ENCODE measurements around the gene RSPH3. TPM values are rescaled to one million over a fixed set of nuclear protein-coding genes. Genes with fewer than 3 reads are reported as not detected.

RSPH3 gene
- total RNA-seq, 2 donors from 2014 or later = 6.1 to 6.3 TPM

DNA sequence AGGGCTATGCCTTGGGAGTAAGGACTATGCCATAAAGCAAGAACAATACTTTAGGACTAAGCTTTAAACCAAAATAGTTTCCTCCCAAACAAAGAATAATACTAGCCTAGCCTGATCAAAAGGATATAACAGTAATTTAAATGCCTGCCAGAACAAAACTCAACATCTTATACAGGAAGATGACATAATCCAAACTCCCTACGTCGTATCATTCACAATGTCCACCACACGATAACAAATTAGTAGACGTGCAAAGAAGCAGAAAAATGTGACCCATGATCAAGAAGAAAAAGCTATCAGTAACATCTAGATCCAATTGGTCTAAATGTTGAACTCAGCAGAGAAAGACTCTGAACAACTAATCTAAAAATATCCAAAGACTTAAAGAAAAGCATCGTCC, 65.8 kb downstream of the RSPH3 start:
- no peak for ATAC-seq (replicated peaks in 1 of 2)
- H3K27me3 Mint-ChIP-seq (ENCODE audit: low read depth) = peaks cover 16% of the 10 kb centered on the region
- H3K4me3 Mint-ChIP-seq = no peak overlapping the region
- H3K27ac Mint-ChIP-seq = no peak overlapping the region
- H3K36me3 Mint-ChIP-seq (ENCODE audit: insufficient read depth in 2 of 2) = no peaks in the 10 kb centered on the region
- peaks cover under 1% of the 10 kb centered on the region for H3K4me1 Mint-ChIP-seq (ENCODE audit: low read depth)
- DNase-seq = no peak
- H3K9me3 Mint-ChIP-seq = no peaks in the 10 kb centered on the region

DNA sequence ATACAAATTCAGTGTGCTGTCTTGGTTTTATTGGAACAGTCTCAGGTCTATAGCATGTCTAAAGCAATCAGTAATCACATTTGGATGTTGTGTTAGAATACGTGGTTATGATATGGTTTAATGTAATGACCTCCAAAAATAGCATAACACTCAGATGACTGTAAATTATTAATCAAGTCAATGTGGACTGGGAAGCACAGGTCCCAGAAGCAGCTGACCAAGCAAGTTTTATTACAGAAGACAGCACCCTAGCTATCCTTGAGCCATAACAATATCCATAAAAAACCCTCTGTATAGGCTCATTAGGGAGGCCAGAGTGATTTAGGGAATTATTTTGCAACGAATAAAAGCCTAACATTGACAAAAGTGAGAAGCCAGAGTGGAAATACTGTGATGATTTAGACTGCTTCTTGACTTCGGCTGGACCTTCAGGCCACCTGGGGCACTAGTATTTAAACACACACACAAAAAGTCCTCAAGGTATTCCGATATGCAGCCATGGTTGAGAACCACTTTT, 66.9 kb downstream of the RSPH3 start:
- ATAC-seq (replicated peaks in 1 of 2) = no peak
- no peak overlapping the region for H3K27ac Mint-ChIP-seq
- no peaks in the 10 kb centered on the region for H3K36me3 Mint-ChIP-seq (ENCODE audit: insufficient read depth in 2 of 2)
- peaks cover 9% of the 10 kb centered on the region for H3K27me3 Mint-ChIP-seq (ENCODE audit: low read depth)
- H3K9me3 Mint-ChIP-seq = no peaks in the 10 kb centered on the region
- no peak overlapping the region for H3K4me3 Mint-ChIP-seq
- DNase-seq = no peak
- no peaks in the 10 kb centered on the region for H3K4me1 Mint-ChIP-seq (ENCODE audit: low read depth)

DNA sequence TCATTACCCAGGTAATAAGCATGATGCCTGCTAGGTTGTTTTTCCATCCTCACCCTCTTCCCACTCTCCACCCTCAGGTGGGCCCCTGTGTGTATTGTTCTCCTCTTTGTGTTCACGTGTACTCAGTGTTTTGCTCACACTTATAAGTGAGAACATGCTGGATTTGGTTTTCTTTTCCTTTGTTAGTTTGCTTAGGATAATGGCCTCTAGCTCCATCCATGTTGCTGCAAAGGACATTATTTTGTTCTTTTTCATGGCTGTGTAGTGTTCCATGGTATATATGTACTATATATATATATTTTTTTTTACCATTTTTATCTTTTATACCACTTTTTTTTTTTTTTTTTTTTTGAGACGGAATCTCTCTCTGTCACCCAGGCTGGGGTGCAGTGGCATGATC, 71.9 kb downstream of the RSPH3 start:
- DNase-seq (no peak), ATAC-seq (replicated peaks in 1 of 2) (no peak)
- Mint-ChIP-seq H3K27me3 (ENCODE audit: low read depth) (no peaks in the 10 kb centered on the region), H3K27ac (no peak overlapping the region), H3K4me1 (ENCODE audit: low read depth) (no peaks in the 10 kb centered on the region), H3K9me3 (peaks cover 2% of the 10 kb centered on the region in 2 donors), H3K4me3 (no peak overlapping the region), H3K36me3 (ENCODE audit: insufficient read depth in 2 of 2) (no peaks in the 10 kb centered on the region)

GRCh38 chr6:158926414-158926813, 73.6 kb downstream of the RSPH3 start:
- Mint-ChIP-seq H3K27me3 (ENCODE audit: low read depth) (no peaks in the 10 kb centered on the region), H3K4me1 (ENCODE audit: low read depth) (no peaks in the 10 kb centered on the region), H3K4me3 (no peak overlapping the region), H3K36me3 (ENCODE audit: insufficient read depth in 2 of 2) (no peaks in the 10 kb centered on the region), H3K27ac (no peak overlapping the region), H3K9me3 (peaks cover 2% of the 10 kb centered on the region in 2 donors)
- DNase-seq (no peak), ATAC-seq (replicated peaks in 1 of 2) (no peak)

GRCh38 chr6:158924499-158925455, 75.2 kb downstream of the RSPH3 start:
- Mint-ChIP-seq H3K27me3 (ENCODE audit: low read depth) (no peaks in the 10 kb centered on the region), H3K9me3 (peaks cover 2% of the 10 kb centered on the region in 2 donors), H3K36me3 (ENCODE audit: insufficient read depth in 2 of 2) (no peaks in the 10 kb centered on the region), H3K4me3 (no peak overlapping the region), H3K4me1 (ENCODE audit: low read depth) (no peaks in the 10 kb centered on the region), H3K27ac (no peak overlapping the region)
- DNase-seq (no peak), ATAC-seq (replicated peaks in 1 of 2) (no peak)

DNA sequence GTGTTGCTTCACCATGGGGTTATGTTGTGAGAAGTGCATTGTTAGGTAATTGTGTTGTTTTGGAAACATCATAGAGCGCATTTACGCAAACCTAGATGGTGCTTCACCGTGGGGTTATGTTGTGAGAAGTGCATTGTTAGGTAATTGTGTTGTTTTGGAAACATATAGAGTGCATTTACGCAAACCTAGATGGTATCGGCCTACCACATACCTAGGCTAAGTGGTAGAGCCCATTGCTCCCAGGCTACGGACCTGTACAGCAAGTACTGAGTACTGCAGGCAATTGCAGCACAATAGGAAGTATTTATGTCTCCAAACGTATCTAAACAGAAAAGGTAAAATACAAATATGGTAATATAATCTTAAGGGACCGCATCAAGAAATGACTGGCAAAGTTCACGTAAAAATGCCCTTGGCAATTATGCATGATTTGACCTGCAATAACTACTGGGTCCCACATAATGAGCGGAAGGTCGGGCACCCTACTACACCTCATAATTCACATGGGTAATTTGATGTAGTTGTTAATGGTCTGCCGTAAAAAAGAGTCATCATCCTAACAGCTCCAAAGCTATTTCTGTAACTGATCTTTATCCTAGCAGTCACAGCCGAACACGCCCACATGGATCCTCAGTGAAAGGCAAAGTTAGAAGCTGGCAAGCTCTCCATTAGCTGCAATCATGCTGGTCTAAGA, 76.0 kb downstream of the RSPH3 start:
- ATAC-seq (replicated peaks in 1 of 2) = no peak
- no peaks in the 10 kb centered on the region for H3K36me3 Mint-ChIP-seq (ENCODE audit: insufficient read depth in 2 of 2)
- peaks cover 2% of the 10 kb centered on the region in 2 donors for H3K9me3 Mint-ChIP-seq
- no peak for DNase-seq
- no peaks in the 10 kb centered on the region for H3K4me1 Mint-ChIP-seq (ENCODE audit: low read depth)
- H3K27ac Mint-ChIP-seq = no peak overlapping the region
- no peaks in the 10 kb centered on the region for H3K27me3 Mint-ChIP-seq (ENCODE audit: low read depth)
- H3K4me3 Mint-ChIP-seq = no peak overlapping the region

Other genes with a start within 250 kb of the RSPH3 start
- gene EZR, start 180.8 kb downstream of the RSPH3 start, total RNA-seq = 100 to 1,000 TPM; 167 to 177 TPM
- gene TAGAP, start 44.8 kb upstream of the RSPH3 start, total RNA-seq = 10 to 100 TPM; 34.6 to 56.1 TPM
- gene FNDC1, start 169.2 kb upstream of the RSPH3 start, total RNA-seq = under 1 TPM in 1 of 2 donors, not detected in 1; 0.30 TPM

Data from activated T-cell treated with anti-CD3 and anti-CD28 coated beads, Interleukin-2, amount 50 U/mL, for 72 hours (primary cell).